ENCODE measurements around the gene MLN.

The MLN gene

GRCh38 chr6:33770124-33770832, 33.5 kb downstream of the MLN start:
- no peak for DNase-seq

- DNase-seq, result no peak
Observed at GRCh38 chr6:33769248-33769821, 34.5 kb downstream of the MLN start.

- DNase-seq, result peak; percentile 61 to 71
Observed at GRCh38 chr6:33768644-33769120, 35.1 kb downstream of the MLN start.

GRCh38 chr6:33766921-33767907, 36.6 kb downstream of the MLN start:
- no peak for DNase-seq

GRCh38 chr6:33765368-33765767, 38.4 kb downstream of the MLN start:
- no peak for DNase-seq

- no peak for DNase-seq
Observed at GRCh38 chr6:33764036-33764435, 39.8 kb downstream of the MLN start.

GRCh38 chr6:33763483-33763882, 40.3 kb downstream of the MLN start:
- DNase-seq, result no peak

GRCh38 chr6:33762713-33763112, 41.1 kb downstream of the MLN start:
- DNase-seq, result no peak

- peak; percentile 22 to 31 for DNase-seq
Observed at GRCh38 chr6:33761922-33762629, 41.7 kb downstream of the MLN start.

- no peak for DNase-seq
Observed at GRCh38 chr6:33761581-33761921, 42.3 kb downstream of the MLN start.

GRCh38 chr6:33759887-33760629, 43.7 kb downstream of the MLN start:
- DNase-seq, result no peak

- DNase-seq, result no peak
Observed at GRCh38 chr6:33758815-33759216, 45.0 kb downstream of the MLN start.

GRCh38 chr6:33757906-33758305, 45.9 kb downstream of the MLN start:
- no peak for DNase-seq

GRCh38 chr6:33757113-33757512, 46.7 kb downstream of the MLN start:
- DNase-seq, result no peak

- no peak for DNase-seq
Observed at GRCh38 chr6:33756211-33756954, 47.4 kb downstream of the MLN start.

- DNase-seq, result no peak
Observed at GRCh38 chr6:33755070-33755869, 48.5 kb downstream of the MLN start.

GRCh38 chr6:33754222-33754621, 49.6 kb downstream of the MLN start:
- no peak for DNase-seq

GRCh38 chr6:33752646-33753015, 51.2 kb downstream of the MLN start:
- no peak for DNase-seq

- DNase-seq, result no peak
Observed at GRCh38 chr6:33751771-33752645, 51.8 kb downstream of the MLN start.
